Neuronal stem cell (in vitro differentiated cells): ENCODE measurements around the gene ARHGEF37.

ENCODE experiments used
- DNase-seq: peaks from one replicate; pipeline ENCODE4 v3.0.0-alpha.2; 2013; ENCODE audit warnings: low spot score
- H2AFZ ChIP-seq: one replicate; pipeline ENCODE4 v1.6.1; 2013; ENCODE audit warnings: mild to moderate bottlenecking, low read length, inconsistent platforms
- H2AK5ac ChIP-seq: 2 replicates; pipeline ENCODE4 v1.6.1; 2013; ENCODE audit warnings: low read depth, mild to moderate bottlenecking, inconsistent platforms, low read length, moderate library complexity, mixed read lengths
- H2BK120ac ChIP-seq: 2 replicates; pipeline ENCODE4 v1.6.1; 2013; ENCODE audit warnings: low read depth, mild to moderate bottlenecking, inconsistent platforms, low read length, moderate library complexity, mixed read lengths
- H2BK12ac ChIP-seq: one replicate; pipeline ENCODE4 v1.6.1; 2013; ENCODE audit warnings: low read length, inconsistent platforms
- H2BK15ac ChIP-seq: 2 replicates; pipeline ENCODE4 v1.6.1; 2013; ENCODE audit warnings: mild to moderate bottlenecking, low read length, inconsistent platforms, mixed read lengths
- H2BK5ac ChIP-seq: one replicate; pipeline ENCODE4 v1.6.1; 2013; ENCODE audit warnings: inconsistent platforms, mild to moderate bottlenecking, low read length, moderate library complexity
- H3K14ac ChIP-seq: one replicate; pipeline ENCODE4 v1.6.1; 2013; ENCODE audit warnings: low read length, inconsistent platforms
- H3K18ac ChIP-seq: 2 replicates; pipeline ENCODE4 v1.6.1; 2013; ENCODE audit warnings: low read length, inconsistent platforms
- H3K23ac ChIP-seq: 2 replicates; pipeline ENCODE4 v1.6.1; 2013; ENCODE audit warnings: low read depth, mild to moderate bottlenecking, mixed read lengths, low read length, inconsistent platforms; ENCODE audit not compliant: poor library complexity
- H3K27ac ChIP-seq: replicated peaks from 3 replicates; pipeline ENCODE4 v1.5.1; 2013; ENCODE audit warnings: low read length, inconsistent platforms
- H3K27me3 ChIP-seq, 3 experiments: 2 replicates each; pipeline ENCODE4 v1.6.1; 2013; ENCODE audit warnings: low read length in 3 of 3, mild to moderate bottlenecking in 2 of 3, inconsistent platforms in 1 of 3, low read depth in 1 of 3, mixed read lengths in 1 of 3, moderate library complexity in 1 of 3; ENCODE audit not compliant: control insufficient read depth in 3 of 3, insufficient read depth in 3 of 3
- H3K36me3 ChIP-seq, 2 donors: replicated peaks in 1 of 2; 2 replicates each; pipeline ENCODE4 v1.6.1; 2013; ENCODE audit warnings: low read length in 2 of 2; ENCODE audit not compliant: control insufficient read depth in 2 of 2, insufficient read depth in 2 of 2
- H3K4ac ChIP-seq: 2 replicates; pipeline ENCODE4 v1.6.1; 2013; ENCODE audit warnings: inconsistent platforms, mild to moderate bottlenecking, low read length, moderate library complexity
- H3K4me1 ChIP-seq, 2 donors: 1 replicate in 1 of 2; 2 replicates in 1 of 2; pipeline ENCODE4 v1.6.1; 2013; ENCODE audit warnings: low read length in 2 of 2, low read depth in 1 of 2; ENCODE audit not compliant: control insufficient read depth in 2 of 2, insufficient read depth in 1 of 2
- H3K4me2 ChIP-seq: one replicate; pipeline ENCODE4 v1.6.1; 2013; ENCODE audit warnings: mild to moderate bottlenecking, low read length, inconsistent platforms; ENCODE audit not compliant: insufficient read depth, poor library complexity, severe bottlenecking
- H3K4me3 ChIP-seq, 2 donors: 2 replicates each; pipeline ENCODE4 v1.5.1; 2013; ENCODE audit warnings: low read length in 2 of 2, mild to moderate bottlenecking in 2 of 2, inconsistent platforms in 1 of 2, moderate library complexity in 1 of 2
- H3K79me1 ChIP-seq: one replicate; pipeline ENCODE4 v1.6.1; 2013; ENCODE audit warnings: low read depth, mild to moderate bottlenecking, inconsistent platforms, low read length, moderate library complexity
- H3K9ac ChIP-seq: one replicate; pipeline ENCODE4 v1.6.1; 2013; ENCODE audit warnings: mild to moderate bottlenecking, low read depth, low read length, inconsistent platforms; ENCODE audit not compliant: poor library complexity
- H3K9me3 ChIP-seq, 2 donors: replicated peaks in 1 of 2; 2 replicates each; pipeline versions ENCODE3 to v1.6.1; 2013; ENCODE audit warnings: low read length in 2 of 2, mild to moderate bottlenecking in 2 of 2, inconsistent platforms in 1 of 2, low read depth in 1 of 2, mixed read lengths in 1 of 2, moderate library complexity in 1 of 2; ENCODE audit not compliant: control insufficient read depth in 2 of 2, insufficient read depth in 1 of 2
- H4K8ac ChIP-seq: one replicate; pipeline ENCODE4 v1.6.1; 2013; ENCODE audit warnings: low read depth, mild to moderate bottlenecking, inconsistent platforms, low read length, moderate library complexity
- H4K91ac ChIP-seq: one replicate; pipeline ENCODE4 v1.6.1; 2013; ENCODE audit warnings: low read length, low read depth, mild to moderate bottlenecking, inconsistent platforms; ENCODE audit not compliant: poor library complexity
- WGBS, 2 donors: extraction: QIAGEN DNeasy Blood & Tissue Kit; methylation state at CpG; one replicate each; pipeline ENCODE4 v1.1.7; 2013; ENCODE audit warnings: missing lambda C conversion rate in 2 of 2, mixed read lengths in 1 of 2; ENCODE audit not compliant: insufficient read length in 2 of 2, insufficient replicate concordance in 1 of 2; ENCODE audit errors: extremely low coverage in 2 of 2; 5-methylcytosine and 5-hydroxymethylcytosine counted together

The ARHGEF37 gene

GRCh38 chr5:149586708-149587318 is 5.5 kb downstream of the ARHGEF37 start:
- Histone ChIP-seq H2BK15ac (no peak overlapping the region), H3K79me1 (no peaks in the 10 kb centered on the region), H3K4me1 (peaks cover 3 to 4% of the 10 kb centered on the region in 2 donors), H3K9ac (no peak overlapping the region), H2AK5ac (no peak overlapping the region), H2BK12ac (no peak overlapping the region), H2BK5ac (no peak overlapping the region), H3K4me2 (no peak overlapping the region), H3K27ac (no peak overlapping the region), H3K4ac (no peak overlapping the region), H3K36me3 (no peaks in the 10 kb centered on the region), H3K18ac (no peak overlapping the region), H3K4me3 (no peak overlapping the region), H4K8ac (no peak overlapping the region), H2AFZ (no peak overlapping the region), H3K23ac (no peak overlapping the region), H2BK120ac (no peak overlapping the region), H3K9me3 (no peaks in the 10 kb centered on the region), H3K27me3 (no peaks in the 10 kb centered on the region), H4K91ac (no peak overlapping the region), H3K14ac (no peak overlapping the region)
- WGBS, 2 donors: no CpG with 5 or more reads among the region's 1 CpG
- no peak for DNase-seq

GRCh38 chr5:149588936-149589335 is 7.6 kb downstream of the ARHGEF37 start:
- Histone ChIP-seq H3K18ac (no peak overlapping the region), H2BK5ac (no peak overlapping the region), H2BK15ac (no peak overlapping the region), H3K79me1 (no peaks in the 10 kb centered on the region), H3K27me3 (no peaks in the 10 kb centered on the region), H4K91ac (no peak overlapping the region), H3K23ac (no peak overlapping the region), H2BK12ac (no peak overlapping the region), H3K4me3 (no peak overlapping the region), H2AK5ac (no peak overlapping the region), H3K4me1 (no peaks in the 10 kb centered on the region), H3K36me3 (no peaks in the 10 kb centered on the region), H3K27ac (no peak overlapping the region), H3K4me2 (no peak overlapping the region), H2AFZ (no peak overlapping the region), H3K9ac (no peak overlapping the region), H3K14ac (no peak overlapping the region), H3K4ac (no peak overlapping the region), H4K8ac (no peak overlapping the region), H2BK120ac (no peak overlapping the region), H3K9me3 (no peaks in the 10 kb centered on the region)
- DNase-seq: no peak
- WGBS, 2 donors: no CpG with 5 or more reads among the region's 1 CpG

- Histone ChIP-seq H2BK12ac (no peak overlapping the region), H3K27ac (no peak overlapping the region), H3K4me1 (no peaks in the 10 kb centered on the region), H4K91ac (no peak overlapping the region), H2AK5ac (no peak overlapping the region), H3K27me3 (no peaks in the 10 kb centered on the region), H3K79me1 (no peaks in the 10 kb centered on the region), H3K18ac (no peak overlapping the region), H3K9me3 (no peaks in the 10 kb centered on the region), H2BK5ac (no peak overlapping the region), H2BK120ac (no peak overlapping the region), H4K8ac (no peak overlapping the region), H2AFZ (no peak overlapping the region), H3K9ac (no peak overlapping the region), H3K14ac (no peak overlapping the region), H3K4me2 (no peak overlapping the region), H3K4me3 (no peak overlapping the region), H3K4ac (no peak overlapping the region), H3K23ac (no peak overlapping the region), H2BK15ac (no peak overlapping the region), H3K36me3 (no peaks in the 10 kb centered on the region)
- no peak for DNase-seq
- WGBS, 2 donors: no CpG with 5 or more reads among the region's 2 CpGs
Measured at GRCh38 chr5:149593370-149593769, 12.1 kb downstream of the ARHGEF37 start.

GRCh38 chr5:149594206-149594895 is 13.1 kb downstream of the ARHGEF37 start:
- no peak overlapping the region for H2BK15ac ChIP-seq
- H3K4ac ChIP-seq: no peak overlapping the region
- H3K9me3 ChIP-seq: no peaks in the 10 kb centered on the region
- H3K36me3 ChIP-seq: no peaks in the 10 kb centered on the region
- WGBS, 2 donors: no CpG with 5 or more reads among the region's 5 CpGs
- H3K4me2 ChIP-seq: no peak overlapping the region
- H3K79me1 ChIP-seq: no peaks in the 10 kb centered on the region
- H3K9ac ChIP-seq: no peak overlapping the region
- H2AFZ ChIP-seq: no peak overlapping the region
- no peaks in the 10 kb centered on the region for H3K27me3 ChIP-seq
- H2AK5ac ChIP-seq: no peak overlapping the region
- H2BK12ac ChIP-seq: no peak overlapping the region
- H2BK120ac ChIP-seq: no peak overlapping the region
- no peak overlapping the region for H3K4me3 ChIP-seq
- H4K8ac ChIP-seq: no peak overlapping the region
- no peak for DNase-seq
- no peak overlapping the region for H3K18ac ChIP-seq
- H4K91ac ChIP-seq: no peak overlapping the region
- no peaks in the 10 kb centered on the region for H3K4me1 ChIP-seq
- H2BK5ac ChIP-seq: no peak overlapping the region
- no peak overlapping the region for H3K14ac ChIP-seq
- H3K27ac ChIP-seq: no peak overlapping the region
- H3K23ac ChIP-seq: no peak overlapping the region
